Kidney (tissue), 14 donors: Measurements from ENCODE around the gene MED13L. TPM values are rescaled to one million over a fixed set of nuclear protein-coding genes. Genes with fewer than 3 reads are reported as not detected.

Source experiments
- DNase-seq, 5 donors: peaks; one replicate each; pipeline ENCODE4 v3.0.0-alpha.2; 2013 to 2020
- FAIRE-seq: peaks from 2 replicates; lab custom pipeline; 2012; peaks lifted over from hg19 to GRCh38; lab: Jason Lieb, UNC
- H3K27ac ChIP-seq, 2 donors: one replicate each; pipeline ENCODE4 v1.7.0; 2013; ENCODE audit warnings: low read depth in 2 of 2, low read length in 2 of 2, inconsistent platforms in 1 of 2
- H3K27me3 ChIP-seq: one replicate; pipeline ENCODE4 v1.7.1; 2013; ENCODE audit warnings: low read length, inconsistent platforms; ENCODE audit not compliant: control insufficient read depth, insufficient read depth
- H3K36me3 ChIP-seq, 3 donors: one replicate each; pipeline versions ENCODE4 v1.7.0 to v1.7.1; 2013; ENCODE audit warnings: low read length in 3 of 3, control low read depth in 1 of 3, inconsistent platforms in 1 of 3; ENCODE audit not compliant: insufficient read depth in 3 of 3, control insufficient read depth in 2 of 3
- H3K4me1 ChIP-seq, 3 donors: one replicate each; pipeline versions ENCODE4 v1.7.0 to v1.7.1; 2013; ENCODE audit warnings: low read length in 3 of 3, inconsistent platforms in 1 of 3, low read depth in 1 of 3; ENCODE audit not compliant: control insufficient read depth in 2 of 3, insufficient read depth in 2 of 3
- H3K4me3 ChIP-seq, 3 donors: one replicate each; pipeline versions ENCODE4 v1.7.0 to v1.8.1; 2013; ENCODE audit warnings: low read length in 3 of 3, control low read depth in 1 of 3, inconsistent platforms in 1 of 3
- H3K9ac ChIP-seq, 3 donors: one replicate each; pipeline versions ENCODE4 v1.7.0 to v1.7.1; 2013; ENCODE audit warnings: low read length in 3 of 3, control low read depth in 1 of 3, inconsistent platforms in 1 of 3
- H3K9me3 ChIP-seq, 3 donors: one replicate each; pipeline versions ENCODE4 v1.7.0 to v1.7.1; 2013; ENCODE audit warnings: low read length in 3 of 3, control low read depth in 1 of 3, inconsistent platforms in 1 of 3; ENCODE audit not compliant: control insufficient read depth in 2 of 3, insufficient read depth in 1 of 3
- CTCF ChIP-seq: IDR thresholded peaks from 3 replicates; pipeline ENCODE4 v1.5.1; 2012; ENCODE audit warnings: mild to moderate bottlenecking, moderate library complexity, borderline replicate concordance; ENCODE audit not compliant: insufficient read depth; ENCODE audit errors: extremely low read depth
- intact Hi-C: fragments of 100-400 bp; cut with DNase I; formaldehyde crosslinking; loops from one replicate; pipeline ENCODE4 v1.11.1; 2022
- polyA plus RNA-seq: library from polyadenylated mRNA; stranded (reverse); fragments of 350-450 nt; fragmentation: Illumina TruSeq; extraction: RNeasy Lipid Tissue Mini Kit (QIAGEN cat#74804); gene quantifications from one replicate; pipeline ENCODE4 v1.2.3, GENCODE V29; 2014; ENCODE audit warnings: low read depth, low replicate concordance; ENCODE audit not compliant: insufficient read depth
- total RNA-seq: library from RNA; stranded (reverse); fragmentation: NEBNext Ultra II Directional; extraction: Animal tissue kit (Norgen Biotek cat#: 25700); gene quantifications from one replicate; pipeline ENCODE4 v1.2.1, GENCODE V29; 2021
- donor health status: control.
- donor health status: control.
- donor health status: control.
- donor health status: control.
- donor health status: control.
- donor health status: DM: yes; HTN: yes; CAD: no.
- donor health status: Normal renal cell carcinoma (clear cell type).

The MED13L gene
- total and polyA plus RNA-seq, 2 donors from 2014 or later = 7.1 to 153 TPM

DNA sequence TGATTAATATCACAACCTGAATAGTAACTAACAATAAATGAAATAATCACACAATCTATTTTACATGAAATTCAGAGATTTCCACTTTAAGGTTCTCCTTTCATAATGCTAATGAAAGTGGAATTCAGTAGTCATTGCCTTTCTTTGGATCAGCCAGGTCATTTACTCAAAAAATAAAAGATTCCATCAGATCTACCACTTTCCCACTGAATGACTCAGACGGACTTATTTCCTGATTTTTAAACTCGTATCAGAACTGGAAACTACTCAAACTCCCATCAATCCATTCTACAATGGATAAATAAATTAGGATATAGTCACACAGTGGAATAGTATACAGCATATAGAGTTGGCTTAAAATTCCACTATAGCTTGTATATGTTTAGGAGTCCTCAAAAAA is 237.1 kb downstream of the MED13L start:
- Histone ChIP-seq H3K4me3 (no peak overlapping the region), H3K4me1 (peaks cover 0 to 7% (median 2%) of the 10 kb centered on the region in 3 donors), H3K27me3 (no peaks in the 10 kb centered on the region), H3K27ac (no peak overlapping the region), H3K9me3 (no peaks in the 10 kb centered on the region), H3K9ac (no peak overlapping the region), H3K36me3 (no peaks in the 10 kb centered on the region)
- DNase-seq = no peak
- TF ChIP-seq CTCF = no peak
- intact Hi-C loops = no loop called here
- FAIRE-seq = peak; percentile 3

GRCh38 chr12:116039081-116039480 is 238.4 kb downstream of the MED13L start:
- DNase-seq (no peak), FAIRE-seq (no peak)
- TF ChIP-seq CTCF = no peak
- no peaks in the 10 kb centered on the region for H3K36me3 ChIP-seq
- peaks cover 0 to 7% (median 2%) of the 10 kb centered on the region in 3 donors for H3K4me1 ChIP-seq
- H3K9ac ChIP-seq = no peak overlapping the region
- H3K27ac ChIP-seq = no peak overlapping the region
- no peaks in the 10 kb centered on the region for H3K9me3 ChIP-seq
- H3K27me3 ChIP-seq = no peaks in the 10 kb centered on the region
- H3K4me3 ChIP-seq = no peak overlapping the region
- intact Hi-C loops = no loop called here

- no peaks in the 10 kb centered on the region for H3K9me3 ChIP-seq
- H3K4me3 ChIP-seq = no peak overlapping the region
- no peak overlapping the region for H3K27ac ChIP-seq
- no peaks in the 10 kb centered on the region for H3K27me3 ChIP-seq
- no peak overlapping the region for H3K9ac ChIP-seq
- H3K36me3 ChIP-seq = no peaks in the 10 kb centered on the region
- intact Hi-C loops = no loop called here
- peak in 2 of 5 donors; percentile 30 to 34 for DNase-seq
- H3K4me1 ChIP-seq = peaks cover 0 to 7% (median 2%) of the 10 kb centered on the region in 3 donors
- TF ChIP-seq CTCF = no peak
- no peak for FAIRE-seq
These were observed 239.3 kb downstream of the MED13L start for GRCh38 chr12:116037941-116038837.
